Daoy (cell line): ENCODE measurements around the gene ABCG4. TPM values are rescaled to one million over a fixed set of nuclear protein-coding genes. Genes with fewer than 3 reads are reported as not detected.
"Not testable (repeated sequence)": the region's sequence is repeated elsewhere in the genome, so short reads cannot be mapped to it uniquely, and the experiment has no call there.

Experiments used
- DNase-seq: peaks from one replicate; pipeline ENCODE4 v3.0.0-alpha.2; 2015; ENCODE audit warnings: low read depth
- total RNA-seq: library from RNA; depleted of rRNA; stranded (reverse); fragments of >200 nt; shearing (Covaris generic); gene quantifications from 2 replicates; pipeline ENCODE4 v1.2.3, GENCODE V29; 2014

ABCG4 gene
- total RNA-seq, 1 experiment from 2014 or later, result not detected

DNA sequence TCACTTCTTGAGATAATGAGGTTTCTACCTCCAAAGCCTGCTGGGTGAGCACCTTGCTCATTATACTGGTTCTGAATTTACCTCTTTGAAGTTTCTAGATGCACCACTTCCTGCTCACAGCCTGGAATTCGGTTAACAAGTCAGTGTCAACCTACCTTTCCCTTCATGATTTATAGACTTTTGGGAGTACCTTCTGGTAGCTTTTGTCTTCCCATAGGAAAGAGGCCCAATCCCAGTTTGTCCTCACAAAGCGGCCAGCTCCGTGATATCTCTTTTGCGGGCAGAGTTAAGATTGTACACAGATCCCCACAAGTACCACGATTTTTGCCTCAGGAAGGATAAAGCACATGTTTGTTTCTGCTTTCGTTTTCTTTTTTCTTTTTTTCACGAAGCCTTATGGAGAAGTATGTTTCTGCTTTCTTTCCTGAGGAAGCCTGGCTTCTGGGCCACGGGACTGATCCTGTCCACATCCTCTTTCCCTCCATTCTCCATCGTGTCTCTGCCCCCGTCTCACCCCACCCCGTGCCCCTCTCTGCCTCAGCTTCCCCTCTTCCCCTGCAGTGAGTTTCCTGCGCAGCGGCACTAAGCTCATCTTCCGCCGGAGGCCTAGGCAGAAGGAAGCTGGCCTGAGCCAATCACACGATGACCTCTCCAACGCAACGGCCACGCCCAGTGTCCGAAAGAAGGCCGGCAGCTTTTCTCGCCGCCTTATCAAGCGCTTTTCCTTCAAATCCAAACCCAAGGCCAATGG, 33.2 kb upstream of the ABCG4 start:
- no peak for DNase-seq

DNA sequence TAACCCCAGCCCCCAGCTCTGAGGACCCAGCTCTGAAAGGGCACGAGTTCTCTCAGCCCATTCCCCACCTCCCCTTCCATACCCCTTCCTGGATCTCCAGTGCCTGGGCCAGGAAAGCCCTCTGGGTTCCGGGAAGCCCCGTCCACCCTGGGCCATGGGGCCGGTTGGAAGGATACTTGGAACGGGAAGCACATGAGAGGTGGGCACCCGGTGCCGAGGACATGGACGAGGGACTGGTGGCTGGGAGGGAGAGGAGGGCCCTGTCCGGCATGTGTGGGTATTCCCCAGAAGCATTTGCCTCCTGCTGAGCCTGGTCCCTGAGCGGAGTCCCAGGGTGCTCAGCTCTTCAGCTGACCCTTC, 32.6 kb upstream of the ABCG4 start:
- DNase-seq, result no peak

DNA sequence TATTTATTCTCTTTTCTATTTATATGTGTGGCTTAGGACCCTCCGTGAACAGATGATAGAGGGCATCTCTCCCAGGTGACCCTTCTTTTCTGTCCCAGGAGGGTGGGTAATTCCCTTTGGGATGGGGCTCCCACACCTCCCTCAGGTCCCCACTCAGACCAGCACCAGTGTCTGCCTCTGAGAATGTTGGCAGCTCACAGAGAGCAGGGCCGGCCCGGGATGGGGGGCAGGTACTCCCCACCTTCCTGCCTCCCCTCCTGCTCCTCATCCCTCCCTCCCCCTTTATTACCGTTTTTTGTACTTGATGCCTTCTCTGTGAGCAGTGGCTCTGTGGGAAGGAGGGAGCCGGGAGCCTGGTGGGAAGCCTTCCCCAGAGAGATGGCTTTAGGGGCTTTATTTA, 32.3 kb upstream of the ABCG4 start:
- DNase-seq, result no peak

DNA sequence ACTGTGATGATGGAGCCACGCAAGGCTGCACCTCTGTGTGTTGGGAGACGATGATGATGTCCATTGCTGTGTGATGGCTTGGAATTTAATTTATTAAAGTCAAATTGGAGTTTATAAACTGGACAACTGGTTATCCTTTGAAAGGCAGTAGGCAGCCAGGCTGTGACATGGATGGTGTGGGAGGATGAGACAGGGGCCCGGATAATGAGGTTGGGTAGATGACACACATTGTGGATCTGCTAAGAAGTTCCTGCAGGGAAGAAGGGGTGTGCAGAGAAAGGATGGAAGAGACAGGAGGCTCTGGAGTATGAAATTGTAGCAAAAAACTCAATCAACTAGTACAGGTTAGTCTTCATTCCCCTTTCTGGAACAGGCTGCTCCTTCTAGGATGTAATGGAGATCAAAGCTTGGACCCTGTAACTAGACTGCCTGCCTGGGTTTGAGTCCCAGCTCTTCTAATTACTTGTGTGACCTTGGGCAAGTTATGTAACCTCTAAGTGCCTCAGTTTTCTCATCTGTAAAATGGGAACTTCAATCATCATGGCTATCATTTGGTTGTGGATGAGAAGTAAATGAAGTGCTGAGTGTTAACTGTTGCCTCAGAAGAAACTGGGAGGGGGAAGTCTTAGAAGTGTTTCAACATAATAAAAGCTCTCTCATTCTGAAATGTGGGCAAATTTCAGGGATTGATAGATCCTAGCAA, 31.7 kb upstream of the ABCG4 start:
- DNase-seq, result no peak

DNA sequence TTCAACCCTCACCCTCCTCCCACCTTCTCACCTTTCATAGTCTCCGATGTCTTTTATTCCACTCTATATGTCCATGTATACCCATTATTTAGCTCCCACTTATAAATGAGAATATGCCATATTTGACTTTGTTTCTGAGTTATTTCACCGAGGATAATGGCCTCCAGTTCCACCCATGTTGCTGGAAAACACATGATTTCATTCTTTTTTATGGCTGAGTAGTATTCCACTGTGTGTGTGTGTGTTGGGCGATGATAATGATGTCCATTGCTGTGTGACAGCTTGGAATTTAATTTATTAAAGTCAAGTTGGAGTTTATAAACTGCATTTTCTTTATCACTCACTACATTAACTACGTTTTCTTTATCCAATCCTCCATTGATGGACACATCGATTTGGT, 30.6 kb upstream of the ABCG4 start:
- no peak for DNase-seq

DNA sequence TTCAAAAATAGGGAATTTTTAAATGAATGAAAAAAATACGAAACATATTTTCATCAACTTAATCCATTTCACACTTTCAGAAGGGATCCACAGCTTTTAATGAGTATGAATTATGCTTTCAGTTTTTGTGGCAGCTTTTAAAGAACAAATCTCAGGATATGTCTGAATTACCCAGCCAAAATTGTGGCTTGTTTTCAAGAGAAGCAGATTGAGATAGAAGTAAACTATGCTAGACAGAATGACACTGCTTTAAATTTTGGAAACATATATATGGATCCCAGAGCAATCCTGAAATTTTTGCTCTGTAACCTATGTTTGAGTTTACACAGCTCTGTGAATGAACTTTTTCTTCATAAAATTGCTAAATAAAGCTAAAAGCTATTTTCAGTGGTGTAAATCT, 29.9 kb upstream of the ABCG4 start:
- DNase-seq, result no peak

DNA sequence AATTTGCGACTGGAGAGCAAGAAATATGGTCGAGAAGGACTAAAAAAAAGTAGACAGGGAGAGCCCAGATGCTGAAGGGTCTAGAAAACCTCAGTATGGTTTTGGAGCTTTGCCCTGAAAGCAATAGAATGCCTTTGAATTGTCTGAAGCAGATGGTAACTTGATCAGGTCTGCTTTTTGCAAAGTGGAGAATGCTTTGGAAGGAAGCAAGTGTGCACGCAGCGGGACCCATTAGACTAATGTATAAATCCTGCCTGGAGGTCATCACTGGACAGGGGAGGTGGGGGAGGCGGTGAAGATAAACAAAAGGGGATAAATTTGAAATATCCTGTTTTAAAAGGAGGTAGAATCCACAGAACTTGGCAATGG, 28.2 kb upstream of the ABCG4 start:
- DNase-seq, result peak; percentile 39

DNA sequence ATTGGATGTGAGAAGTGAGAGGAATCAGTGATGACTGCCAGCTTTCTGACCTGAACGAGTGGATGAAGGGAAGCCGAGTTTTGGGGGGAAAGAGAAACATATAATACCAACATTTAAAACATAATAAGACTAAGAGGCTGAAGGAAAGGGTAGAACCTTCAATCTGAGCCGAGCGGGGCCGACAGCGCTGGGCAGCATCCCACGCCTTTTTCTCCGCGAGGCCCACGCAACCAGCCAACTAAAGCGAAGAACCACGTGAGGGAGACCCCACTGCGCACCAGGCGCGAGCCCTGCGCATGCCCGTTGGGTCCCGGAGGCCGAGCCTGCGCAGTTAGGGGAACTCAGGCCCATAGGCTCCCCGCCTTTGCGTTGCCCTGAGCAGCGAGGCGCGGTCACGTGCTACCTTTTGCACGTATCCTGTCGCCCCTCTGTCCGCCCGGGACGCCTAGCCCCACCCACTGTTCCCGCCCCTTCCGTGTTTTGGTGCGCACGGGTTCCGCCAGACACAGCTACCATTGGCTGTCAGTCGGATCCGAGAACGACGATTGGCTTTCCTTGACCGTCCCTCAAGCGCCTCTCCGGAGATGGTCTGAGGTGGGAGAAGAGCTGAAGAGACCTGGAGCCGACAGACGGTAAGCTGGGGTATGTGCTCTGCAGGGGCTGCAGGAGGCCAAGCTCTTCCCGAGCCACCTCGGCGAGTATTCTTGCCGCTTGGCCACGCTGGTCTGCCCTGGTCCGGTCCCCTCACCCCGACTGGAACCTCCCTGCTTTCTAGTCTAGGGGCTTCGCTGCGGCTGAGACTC, 27.6 kb upstream of the ABCG4 start, which contains the start of gene HINFP:
TSS of gene HINFP (plus strand) at position 573 of the 803 bp plus-strand sequence. CDS start 5,365 bp downstream, outside the sequence.
- DNase-seq, result peak; percentile 99

DNA sequence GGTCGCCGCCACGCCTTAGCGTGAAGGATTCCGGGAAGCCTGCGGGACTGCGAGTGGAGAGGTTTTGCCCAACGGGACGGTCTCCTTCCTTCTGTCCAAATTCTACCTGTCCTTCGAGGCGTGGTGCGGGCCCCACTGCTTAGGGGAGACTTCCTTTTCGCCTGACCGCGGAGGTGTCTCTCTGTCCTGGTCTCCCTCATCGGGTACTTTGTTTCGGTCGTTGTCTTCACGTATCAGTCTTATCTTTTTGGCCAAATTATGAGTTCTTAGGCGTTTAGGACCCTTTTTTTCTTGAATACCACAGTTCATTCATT, 27.1 kb upstream of the ABCG4 start:
- no peak for DNase-seq

DNA sequence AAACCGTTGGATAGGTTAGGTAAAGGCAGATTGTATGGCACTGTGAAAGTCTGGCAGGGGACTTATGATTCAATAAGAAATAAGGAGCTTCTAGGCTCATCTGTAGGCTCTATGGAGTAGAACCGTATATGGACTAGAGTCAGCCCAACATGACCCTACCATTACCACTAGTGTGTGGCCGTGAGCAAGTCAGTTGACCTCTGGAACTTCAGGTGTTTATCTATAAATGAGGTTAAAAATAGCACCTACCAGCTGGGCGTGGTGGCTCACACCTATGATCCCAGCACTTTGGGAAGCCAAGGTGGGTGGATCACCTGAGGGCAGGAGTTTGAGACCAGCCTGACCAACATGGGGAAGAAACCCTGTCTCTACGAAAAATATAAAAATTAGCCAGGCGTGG, 23.0 kb upstream of the ABCG4 start:
- no peak for DNase-seq

DNA sequence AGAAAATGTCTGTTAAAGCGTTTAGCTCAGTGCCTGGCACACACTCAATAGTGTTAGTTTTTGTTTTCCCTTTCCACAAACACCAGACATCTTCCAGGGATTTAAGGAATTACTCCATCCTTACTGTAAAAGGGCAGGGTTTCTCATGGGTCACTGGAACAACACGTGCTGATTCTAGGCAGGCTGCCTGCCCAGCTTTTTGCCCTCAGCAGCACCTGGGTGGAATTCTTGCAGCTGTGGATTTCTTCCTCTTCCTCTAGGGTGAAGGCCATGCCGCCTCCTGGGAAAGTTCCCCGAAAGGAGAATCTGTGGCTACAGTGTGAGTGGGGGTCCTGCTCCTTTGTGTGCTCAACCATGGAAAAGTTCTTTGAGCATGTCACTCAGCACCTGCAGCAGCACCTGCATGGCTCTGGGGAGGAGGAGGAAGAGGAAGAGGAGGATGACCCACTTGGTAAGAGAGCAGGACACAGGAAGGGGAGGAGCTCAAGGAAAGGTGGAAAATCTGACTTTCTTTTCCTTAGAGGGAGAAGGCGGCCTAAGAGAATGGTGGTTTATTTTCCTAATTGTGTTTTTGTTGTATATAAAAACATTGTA, 22.1 kb upstream of the ABCG4 start:
- DNase-seq, result no peak

DNA sequence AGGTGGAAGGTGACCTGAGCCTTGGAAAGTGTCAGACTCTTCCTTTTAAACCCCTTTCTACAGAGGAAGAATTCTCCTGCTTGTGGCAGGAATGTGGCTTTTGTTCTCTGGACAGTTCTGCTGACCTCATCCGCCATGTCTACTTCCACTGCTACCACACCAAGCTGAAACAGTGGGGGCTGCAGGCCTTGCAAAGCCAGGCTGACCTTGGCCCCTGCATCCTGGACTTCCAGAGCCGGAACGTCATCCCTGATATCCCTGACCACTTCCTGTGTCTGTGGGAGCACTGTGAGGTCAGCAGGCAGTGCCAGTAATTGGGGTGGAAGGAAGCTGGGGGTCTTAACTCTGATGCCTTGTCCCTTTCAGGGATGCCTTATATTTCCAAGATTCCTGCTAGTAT, 18.2 kb upstream of the ABCG4 start:
- peak; percentile 14 for DNase-seq

DNA sequence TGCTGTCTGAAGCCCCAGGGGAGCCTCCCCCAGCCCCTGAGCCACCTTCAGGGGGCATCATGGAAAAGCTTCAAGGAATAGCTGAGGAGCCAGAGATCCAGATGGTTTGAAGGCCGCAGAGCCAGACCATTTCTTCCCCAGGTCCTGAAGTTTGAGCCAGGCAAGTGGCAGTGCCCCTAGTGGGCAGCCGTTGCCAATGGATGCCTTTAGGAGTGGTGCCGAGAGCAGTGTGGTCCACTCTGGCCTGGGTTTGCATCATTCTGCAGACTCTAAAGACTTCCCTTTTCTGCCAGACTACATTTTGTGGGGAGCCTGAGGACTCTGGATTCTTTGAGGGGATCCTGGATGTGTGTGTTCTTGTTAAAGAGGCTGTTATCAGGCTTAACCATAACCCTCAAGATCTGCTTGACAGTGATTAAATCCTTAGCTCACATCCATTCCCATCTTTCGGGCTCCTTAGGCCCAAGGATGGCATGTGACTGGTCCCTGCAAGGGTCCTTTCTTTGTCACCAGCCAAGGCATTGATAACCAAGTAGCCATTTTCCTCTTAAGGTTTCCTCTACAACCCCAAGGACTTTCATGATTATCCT, 14.4 kb upstream of the ABCG4 start:
- no peak for DNase-seq

DNA sequence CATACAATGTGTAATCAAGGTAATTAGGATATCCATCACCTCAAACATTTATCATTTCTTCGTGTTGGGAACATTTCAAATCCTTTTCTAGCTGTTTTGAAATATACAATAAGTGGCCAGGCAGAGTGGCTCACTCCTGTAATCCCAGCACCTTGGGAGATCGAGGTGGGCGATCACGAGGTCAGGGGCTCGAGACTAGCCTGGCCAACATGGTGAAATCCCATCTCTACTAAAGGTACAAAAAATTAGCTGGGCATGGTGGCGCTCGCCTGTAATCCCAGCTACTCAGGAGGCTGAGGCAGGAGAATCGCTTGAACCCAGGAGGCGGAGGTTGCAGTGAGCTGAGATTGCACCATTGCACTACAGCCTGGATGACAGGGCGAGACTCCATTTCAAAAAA, 9.6 kb upstream of the ABCG4 start:
- not testable (repeated sequence) for DNase-seq

DNA sequence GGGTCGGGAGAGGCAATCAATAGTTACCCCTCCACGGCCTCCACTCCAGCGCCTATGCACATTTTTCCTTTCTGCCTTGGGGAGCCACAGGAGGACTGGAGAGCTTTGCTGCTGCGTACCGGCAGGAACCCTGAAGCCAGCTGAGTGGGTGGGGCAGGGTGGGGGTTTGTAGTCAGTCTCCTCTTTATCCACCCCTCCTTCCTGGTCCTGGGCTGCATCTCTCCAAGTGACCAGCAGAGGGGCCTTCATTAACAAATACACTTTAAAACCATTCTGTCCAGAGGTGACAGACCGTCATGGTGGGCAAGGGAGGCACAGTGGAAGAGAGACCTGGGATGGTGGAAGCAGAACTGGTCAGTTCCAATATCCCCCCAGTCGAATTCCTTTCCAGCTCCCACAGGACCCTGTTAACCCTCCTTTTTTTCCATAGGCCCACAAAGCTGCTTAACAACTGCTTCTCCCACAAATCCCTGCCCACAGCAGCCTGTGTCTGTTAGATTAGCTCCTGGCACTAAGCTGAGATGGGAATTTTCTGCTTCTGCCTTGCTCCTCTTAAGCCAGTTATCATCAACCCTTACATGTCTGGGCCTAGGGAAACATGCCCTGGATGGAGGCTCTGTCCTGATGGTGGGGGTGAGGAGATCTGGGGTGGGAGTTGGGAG, 3.9 kb upstream of the ABCG4 start:
- DNase-seq, result peak; percentile 67

DNA sequence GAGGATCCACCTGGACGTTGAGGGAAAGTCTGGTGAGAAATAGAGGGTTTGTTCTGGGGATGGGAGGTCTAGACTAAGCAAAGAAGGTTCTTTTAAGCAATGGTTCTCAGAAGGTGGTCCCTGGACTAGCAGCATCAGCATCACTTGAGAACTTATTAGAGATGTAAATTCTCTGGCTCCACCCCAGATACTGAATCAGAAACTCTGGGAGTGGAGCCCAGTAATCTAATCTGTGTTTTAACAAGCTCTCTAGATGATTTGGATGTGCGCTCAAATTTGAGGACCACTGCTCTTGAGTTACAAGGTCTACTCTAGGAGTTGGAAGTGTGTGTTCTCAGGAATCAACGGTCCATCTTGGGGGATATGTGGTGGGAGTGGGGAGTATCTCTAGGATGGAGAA, 3.3 kb upstream of the ABCG4 start:
- no peak for DNase-seq

DNA sequence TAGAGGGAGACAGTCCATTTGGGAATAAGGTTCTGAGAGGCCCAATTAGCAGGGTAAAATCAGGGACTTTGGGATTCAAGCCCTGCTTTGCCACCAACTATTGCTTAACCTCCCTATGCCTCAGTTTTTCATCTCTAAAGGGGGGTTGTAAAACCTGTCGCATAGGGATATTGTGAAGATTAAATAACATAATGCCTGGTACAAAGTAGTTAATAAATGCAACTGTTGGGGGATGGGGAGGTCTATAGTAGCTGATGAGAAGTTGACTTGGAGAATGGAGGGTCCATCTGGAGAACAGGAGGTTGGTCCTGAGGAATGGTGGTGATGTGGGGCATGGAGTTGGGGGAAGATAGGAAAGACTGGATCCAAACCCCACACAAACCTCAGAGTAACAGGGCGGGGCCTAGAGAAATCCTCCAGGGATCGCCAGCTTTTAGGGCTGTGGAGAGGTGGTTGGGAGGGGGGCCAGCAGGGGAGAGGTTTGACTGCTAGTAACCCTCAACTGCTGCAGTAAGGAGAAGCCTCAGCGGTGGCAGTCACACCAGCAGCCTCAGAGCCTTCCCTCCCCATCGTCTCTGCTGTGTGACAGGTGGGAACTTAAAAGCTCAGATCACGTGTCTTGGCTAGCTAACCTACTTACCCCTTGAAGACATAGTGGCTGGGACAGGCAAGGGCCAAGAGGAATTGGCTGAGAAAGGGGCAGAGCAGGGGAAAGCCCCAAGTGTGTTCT, 1.1 kb upstream of the ABCG4 start:
- DNase-seq, result no peak

DNA sequence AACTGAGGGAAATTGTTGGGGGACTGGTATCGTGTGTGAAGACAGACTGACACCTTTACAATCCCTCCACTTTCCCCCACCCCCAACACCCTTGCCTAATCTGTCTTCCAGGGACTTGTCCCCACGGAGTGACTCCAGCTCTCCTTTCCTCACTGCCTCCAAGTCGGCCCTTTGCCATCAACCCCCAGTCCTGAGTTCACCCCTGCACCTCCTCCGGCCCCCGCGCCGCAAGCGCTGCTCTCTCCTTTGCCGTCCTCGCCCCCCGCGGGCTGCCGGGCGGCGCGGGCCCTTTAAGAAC, 183 bp upstream of the ABCG4 start:
- DNase-seq, result no peak

DNA sequence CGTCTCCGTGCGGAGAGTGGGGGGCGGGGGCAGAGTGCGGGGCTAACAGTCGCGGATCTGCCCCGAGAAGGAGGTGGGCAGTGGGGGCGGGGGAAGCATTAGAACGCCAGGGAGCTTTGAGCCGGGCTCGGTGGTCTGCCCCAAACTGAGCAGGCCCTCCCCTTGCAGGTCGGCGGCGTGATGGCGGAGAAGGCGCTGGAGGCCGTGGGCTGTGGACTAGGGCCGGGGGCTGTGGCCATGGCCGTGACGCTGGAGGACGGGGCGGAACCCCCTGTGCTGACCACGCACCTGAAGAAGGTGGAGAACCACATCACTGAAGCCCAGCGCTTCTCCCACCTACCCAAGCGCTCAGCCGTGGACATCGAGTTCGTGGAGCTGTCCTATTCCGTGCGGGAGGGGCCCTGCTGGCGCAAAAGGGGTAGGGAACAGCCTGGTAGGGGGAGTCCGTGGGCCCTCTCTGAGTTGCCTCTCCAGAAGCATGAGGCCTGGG, 979 bp downstream of the ABCG4 start:
- no peak for DNase-seq

DNA sequence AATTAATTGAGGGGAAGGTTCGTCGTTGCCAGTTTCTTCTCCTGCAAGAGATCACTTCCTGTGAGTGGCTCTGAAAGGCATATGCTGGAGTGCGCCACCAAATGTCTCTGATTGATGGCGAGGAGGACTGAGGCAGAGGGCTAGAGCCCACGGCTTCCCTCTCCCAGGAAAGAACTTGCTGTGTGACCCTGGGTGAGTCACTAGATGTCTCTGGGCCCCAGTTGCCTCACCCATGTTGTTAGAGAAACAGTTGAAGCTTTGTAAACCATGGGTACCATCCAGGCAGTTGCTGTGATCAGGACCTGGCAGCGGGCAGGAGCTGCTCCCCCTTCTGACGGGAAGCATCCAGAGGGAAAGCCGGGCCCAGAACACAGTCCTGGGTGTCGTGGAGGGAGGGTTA, 3.2 kb downstream of the ABCG4 start:
- no peak for DNase-seq

DNA sequence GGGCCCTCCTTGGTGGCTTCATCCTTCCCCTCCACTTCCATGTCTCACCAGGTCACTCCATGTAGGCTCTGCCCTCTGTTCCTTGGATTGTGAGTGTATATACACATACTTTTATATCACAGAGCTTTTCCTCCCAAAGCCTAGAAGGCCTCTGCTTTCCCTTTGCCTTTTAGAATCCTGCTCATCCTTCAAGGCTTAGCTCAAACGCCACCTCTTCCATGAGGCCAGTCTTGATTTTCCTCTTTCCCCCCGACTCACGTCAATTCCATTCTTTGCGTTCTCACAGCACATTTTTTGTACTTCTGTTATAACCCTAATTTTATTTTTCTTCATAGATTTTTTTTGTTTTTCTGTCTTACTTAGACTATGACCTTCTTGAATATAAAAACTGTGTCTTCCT, 3.8 kb downstream of the ABCG4 start:
- DNase-seq, result no peak
